Hematopoietic multipotent progenitor cell treated with erythropoietin and hydrocortisone succinate and interleukin-3 and kit ligand, for 4 days (in vitro differentiated cells): ENCODE measurements around the gene GMDS.

Source experiments
- DNase-seq: peaks from one replicate; pipeline ENCODE4 v3.0.0-alpha.2; 2015

The GMDS gene

GRCh38 chr6:1884313-1884712 lies 361.1 kb downstream of the GMDS start:
- DNase-seq, result no peak

GRCh38 chr6:1878330-1878729 lies 367.1 kb downstream of the GMDS start:
- no peak for DNase-seq

GRCh38 chr6:1873781-1874180 lies 371.6 kb downstream of the GMDS start:
- no peak for DNase-seq

- no peak for DNase-seq
Measured at GRCh38 chr6:1872649-1873131, 372.7 kb downstream of the GMDS start.

DNA sequence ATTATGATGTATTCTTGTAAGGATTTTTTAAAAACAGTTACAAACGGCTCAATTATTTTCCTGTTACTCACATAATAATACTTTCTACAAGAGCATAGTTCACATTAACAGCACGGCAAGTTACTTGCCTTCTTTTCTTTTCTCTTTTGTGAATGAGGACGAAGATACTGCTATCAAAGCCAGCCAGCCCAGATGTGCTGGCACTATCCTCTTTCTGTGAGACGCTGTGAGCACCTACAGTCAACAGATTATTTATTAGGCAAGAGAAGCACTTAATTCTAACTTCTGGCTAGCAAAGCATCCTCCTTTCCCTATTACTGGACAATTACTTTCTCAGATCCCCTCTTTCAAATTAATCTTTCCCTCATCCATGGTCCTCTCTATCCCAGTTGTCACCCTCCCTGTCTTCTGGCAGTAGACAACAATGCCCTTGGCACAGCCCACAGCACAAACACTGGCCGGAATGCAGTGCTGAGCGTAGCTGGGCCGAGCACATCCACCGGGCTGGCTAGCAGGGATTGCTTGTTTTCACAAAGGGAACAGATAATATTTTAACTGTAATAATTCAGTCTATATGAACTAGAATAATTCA lies 373.6 kb downstream of the GMDS start:
- DNase-seq, result no peak

- no peak for DNase-seq
Measured at GRCh38 chr6:1870932-1871331, 374.5 kb downstream of the GMDS start.

- no peak for DNase-seq
Measured at GRCh38 chr6:1870251-1870650, 375.2 kb downstream of the GMDS start.

DNA sequence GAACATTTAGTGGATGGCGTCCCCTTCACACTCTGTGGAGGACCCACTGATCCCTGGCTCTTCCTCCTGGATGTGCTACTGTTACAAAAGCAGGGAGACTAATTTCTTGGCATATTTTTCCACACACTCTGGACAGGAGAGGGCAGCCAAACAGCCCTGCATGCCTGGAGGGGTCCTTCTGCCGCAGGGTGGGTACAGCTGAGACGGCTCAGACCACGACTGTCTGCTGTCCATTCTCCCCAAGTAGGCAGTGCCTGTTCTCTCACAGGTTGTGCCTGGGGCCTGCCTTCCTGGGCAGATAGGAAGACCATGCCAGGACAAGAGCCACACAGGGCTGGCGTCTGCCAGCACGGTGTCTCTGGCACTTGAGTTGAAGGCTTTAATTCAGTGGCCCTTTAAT lies 375.6 kb downstream of the GMDS start:
- DNase-seq, result no peak

DNA sequence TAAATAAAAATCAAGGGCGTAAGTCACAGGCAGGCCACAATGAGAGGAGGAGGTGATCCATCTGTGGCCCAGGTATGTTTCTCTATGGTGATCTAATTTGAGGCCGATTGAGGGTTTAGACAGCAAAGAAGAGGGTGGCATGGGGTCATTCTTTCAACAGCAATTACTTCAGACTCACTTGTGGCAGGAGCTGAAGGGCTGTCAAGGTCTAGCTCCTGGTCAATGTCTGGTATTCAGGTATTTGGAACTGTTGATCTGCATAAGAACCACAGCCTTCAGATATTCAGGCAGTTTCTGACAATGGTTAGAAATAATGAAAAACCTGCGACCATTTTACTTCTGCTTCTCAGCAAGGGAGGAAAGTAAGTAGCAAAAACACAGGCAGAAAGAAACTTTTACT lies 376.1 kb downstream of the GMDS start:
- DNase-seq, result no peak

- no peak for DNase-seq
Measured at GRCh38 chr6:1868561-1869261, 376.7 kb downstream of the GMDS start.

GRCh38 chr6:1867197-1867596 lies 378.2 kb downstream of the GMDS start:
- no peak for DNase-seq

DNA sequence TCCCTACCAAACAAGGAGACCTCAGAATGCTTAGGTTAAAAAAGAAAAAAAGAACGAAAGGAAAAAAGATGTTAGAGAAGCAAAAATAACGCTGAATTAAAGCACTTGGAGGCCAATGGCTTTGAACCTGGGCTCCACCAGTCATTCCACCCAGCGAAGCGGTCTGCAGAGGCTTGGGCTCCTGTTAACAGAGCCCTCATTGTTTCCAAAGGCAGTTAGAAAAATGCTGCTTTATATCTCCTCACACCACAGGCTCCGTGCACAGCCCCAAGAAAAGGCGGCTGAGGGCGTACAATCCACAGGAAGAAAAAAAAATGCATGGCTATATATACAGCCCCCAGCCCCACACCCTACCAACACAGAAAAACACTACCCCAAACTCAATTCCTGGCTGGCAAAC lies 379.8 kb downstream of the GMDS start:
- no peak for DNase-seq

- no peak for DNase-seq
Measured at GRCh38 chr6:1864496-1864895, 380.9 kb downstream of the GMDS start.

GRCh38 chr6:1862411-1862810 lies 383.0 kb downstream of the GMDS start:
- no peak for DNase-seq

DNA sequence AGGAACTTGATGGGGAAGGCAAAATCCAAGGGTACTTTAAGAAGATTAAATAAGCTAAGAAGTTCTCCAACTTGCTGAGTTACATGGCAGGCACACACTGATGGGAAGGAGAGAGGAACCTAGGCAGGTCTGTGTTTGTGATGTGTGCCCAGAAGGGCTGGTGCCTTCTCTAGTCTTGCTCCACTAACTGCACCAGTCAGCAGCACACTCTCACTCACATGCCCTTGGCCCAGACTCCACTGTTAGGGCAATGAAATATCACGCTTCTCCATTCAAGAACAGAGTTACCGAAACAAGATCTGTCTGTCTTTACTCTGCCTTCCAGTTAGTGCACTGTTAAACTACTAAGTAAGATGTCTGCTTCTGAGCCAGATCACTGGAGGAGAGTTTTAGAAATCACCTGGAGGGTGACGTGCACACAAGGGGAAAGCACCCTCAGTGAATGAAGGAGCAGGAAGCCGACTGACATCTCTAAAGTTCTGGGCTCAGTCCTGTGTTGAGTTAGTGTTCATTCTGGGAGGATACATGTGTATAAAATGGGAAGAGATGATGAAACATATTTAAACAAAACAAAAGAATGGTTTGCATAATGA lies 384.6 kb downstream of the GMDS start:
- no peak for DNase-seq

DNA sequence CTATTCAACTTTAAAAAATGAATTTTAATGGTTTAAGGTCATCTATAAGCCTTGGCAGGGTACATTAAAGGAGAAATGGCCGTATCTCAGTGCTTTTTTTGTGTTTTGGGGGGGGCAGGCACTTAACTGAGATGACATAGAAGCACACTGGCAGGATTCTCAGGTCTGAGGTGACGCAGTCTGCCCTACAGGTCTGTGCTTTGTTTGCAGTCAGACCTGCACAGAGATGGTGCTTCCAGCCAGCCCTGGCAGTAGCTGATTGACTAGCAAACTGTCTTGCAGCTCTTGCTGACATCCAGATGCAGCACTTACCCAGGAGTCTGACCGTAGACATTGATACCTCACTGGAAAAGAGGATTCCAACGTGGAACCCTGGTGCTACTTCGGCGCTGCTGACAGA lies 386.5 kb downstream of the GMDS start:
- no peak for DNase-seq

GRCh38 chr6:1858196-1858595 lies 387.2 kb downstream of the GMDS start:
- DNase-seq, result no peak

GRCh38 chr6:1856381-1856780 lies 389.0 kb downstream of the GMDS start:
- DNase-seq, result peak; percentile 27

GRCh38 chr6:1855890-1856289 lies 389.5 kb downstream of the GMDS start:
- no peak for DNase-seq

- no peak for DNase-seq
Measured at GRCh38 chr6:1854296-1854695, 391.1 kb downstream of the GMDS start.

GRCh38 chr6:1853761-1854160 lies 391.6 kb downstream of the GMDS start:
- DNase-seq, result no peak

- no peak for DNase-seq
Measured at GRCh38 chr6:1851681-1852456, 393.5 kb downstream of the GMDS start.

- no peak for DNase-seq
Measured at GRCh38 chr6:1850840-1851157, 394.6 kb downstream of the GMDS start.
